Activated CD4-positive, CD25-positive, alpha-beta regulatory T cell treated with anti-CD3 and anti-CD28 coated beads, Interleukin-2, amount 50 U/mL, for 24 hours (primary cell): ENCODE data around the gene ADAD2.

ENCODE experiments used
- ATAC-seq, 2 donors: fragments of 150-1000 bp; cut with Tn5 transposase; one replicate each; pipeline ENCODE4 v1.10.0; 2021; ENCODE audit warnings: mild to moderate bottlenecking in 1 of 2, moderate library complexity in 1 of 2

The ADAD2 gene

DNA sequence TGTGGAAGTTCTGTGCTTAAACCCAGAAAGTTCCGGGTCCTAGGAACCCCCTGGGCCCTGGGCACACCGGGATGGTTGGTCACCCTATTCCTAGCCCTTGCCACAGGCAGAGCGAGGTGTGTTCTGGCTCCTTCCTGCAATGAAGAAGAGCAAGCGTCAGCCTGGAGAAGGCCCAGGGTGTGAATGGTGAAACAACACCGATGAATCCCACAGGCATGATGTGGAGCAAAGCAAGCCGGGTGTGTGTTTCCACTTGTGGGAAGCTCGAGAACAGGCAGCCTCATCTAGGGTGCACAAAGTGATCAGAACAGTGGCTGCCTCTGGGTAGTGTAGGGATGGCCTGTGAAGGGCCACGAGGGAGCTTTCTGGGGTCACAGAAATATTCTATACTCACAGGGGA, 35.1 kb downstream of the ADAD2 start:
- no peak for ATAC-seq

DNA sequence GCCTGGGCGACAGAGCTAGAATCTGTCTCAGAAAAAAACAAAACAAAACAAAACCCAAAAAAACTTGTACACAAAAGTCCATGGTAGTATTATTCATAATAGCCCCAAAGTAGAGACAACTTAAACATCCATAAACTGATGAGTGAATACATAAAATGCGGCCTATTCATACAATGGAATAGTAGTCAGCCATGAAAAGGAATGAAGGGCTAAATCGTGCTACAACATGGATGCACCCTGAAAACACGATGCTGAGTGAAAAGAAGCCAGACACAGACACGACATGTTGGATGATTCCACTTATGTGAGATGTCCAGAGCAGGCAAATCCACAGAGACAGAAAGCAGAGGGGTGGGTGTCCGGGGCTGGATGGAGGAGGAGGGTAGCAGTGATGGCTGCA, 36.6 kb downstream of the ADAD2 start:
- no peak for ATAC-seq

DNA sequence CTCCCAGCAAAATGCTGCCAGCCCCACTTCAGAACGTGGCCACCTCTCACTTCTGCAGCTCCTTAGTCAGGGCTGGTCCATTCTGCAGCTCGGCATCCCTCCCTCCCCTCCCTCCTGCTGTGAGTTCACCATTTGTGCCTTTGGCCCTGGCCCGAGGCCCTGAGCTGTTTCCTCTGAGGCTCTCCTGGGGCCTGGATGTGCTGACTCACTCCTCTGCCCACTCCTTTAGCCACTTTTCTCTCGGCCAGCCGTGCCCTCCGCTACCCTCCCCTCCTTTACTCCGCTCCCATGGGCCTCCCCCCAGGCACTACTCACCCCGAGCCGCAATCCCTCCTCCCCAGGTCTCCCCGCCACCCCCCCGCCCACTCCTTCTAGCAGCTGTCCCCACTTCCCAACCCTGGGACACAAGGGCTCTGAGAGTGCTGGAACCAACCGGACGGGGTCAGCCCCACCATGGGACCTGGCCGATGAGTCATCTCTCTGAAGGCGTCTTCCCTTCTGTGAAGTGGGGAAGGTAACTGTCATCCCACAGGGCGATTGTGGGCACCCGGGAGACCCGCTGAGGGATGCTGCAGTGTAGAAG, 37.4 kb downstream of the ADAD2 start:
- ATAC-seq, result no peak

DNA sequence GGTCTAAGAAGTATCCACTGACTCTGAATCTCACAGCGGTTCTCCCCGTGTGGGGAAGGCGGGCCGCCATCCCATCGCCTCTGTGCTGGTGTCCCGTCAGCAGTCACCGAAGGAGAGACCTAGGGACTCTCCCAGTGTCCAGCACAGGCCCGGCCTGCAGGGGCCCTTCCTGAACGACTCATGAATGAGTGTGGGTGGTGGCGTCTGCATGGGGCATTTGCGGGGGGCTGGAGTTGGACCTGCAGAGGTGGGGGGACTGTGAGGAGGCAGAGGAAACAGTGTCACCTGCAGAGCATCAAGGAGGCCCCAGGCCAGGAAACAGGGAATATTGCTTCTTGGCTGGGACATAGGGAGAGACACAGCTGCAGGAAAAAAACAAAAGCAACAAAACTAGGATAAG, 38.5 kb downstream of the ADAD2 start:
- ATAC-seq, result no peak

DNA sequence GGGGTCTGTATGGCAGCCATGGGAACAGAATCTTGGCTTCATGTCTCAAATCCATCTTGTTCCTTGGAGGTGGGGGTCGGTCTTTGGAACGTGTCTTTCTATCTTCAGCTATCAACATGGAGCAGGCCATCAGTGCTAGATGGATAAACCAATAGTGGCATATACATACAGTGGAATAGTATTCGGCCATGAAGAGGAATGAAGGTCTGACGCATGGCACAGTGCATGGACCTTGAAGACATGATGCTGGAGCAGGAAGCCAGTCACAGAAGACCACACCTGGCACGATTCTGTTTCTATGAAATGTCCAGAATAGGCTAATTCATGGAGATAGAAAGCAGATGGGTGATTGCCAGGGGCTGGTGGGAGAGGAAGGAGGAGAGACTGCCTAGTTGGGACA, 41.1 kb downstream of the ADAD2 start:
- ATAC-seq, result no peak

DNA sequence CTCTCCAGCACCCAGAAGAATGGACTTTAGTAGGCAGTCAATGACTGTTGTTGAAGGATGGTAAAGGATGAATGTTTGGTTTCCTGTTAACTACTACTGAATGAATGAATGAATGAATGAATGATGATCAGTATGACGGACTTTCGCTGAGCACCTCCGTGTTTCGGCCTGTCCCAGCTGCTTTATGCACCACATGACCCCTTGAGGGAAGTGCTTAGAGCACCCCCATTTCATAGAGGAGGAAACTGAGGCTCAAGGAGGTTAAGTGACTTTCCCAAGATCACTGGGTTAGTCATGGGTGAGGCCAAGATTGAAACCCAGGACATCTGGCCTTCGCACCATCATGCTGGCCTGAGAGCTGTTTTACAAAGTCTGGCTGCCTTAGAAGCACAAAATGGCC, 42.0 kb downstream of the ADAD2 start:
- ATAC-seq, result no peak

DNA sequence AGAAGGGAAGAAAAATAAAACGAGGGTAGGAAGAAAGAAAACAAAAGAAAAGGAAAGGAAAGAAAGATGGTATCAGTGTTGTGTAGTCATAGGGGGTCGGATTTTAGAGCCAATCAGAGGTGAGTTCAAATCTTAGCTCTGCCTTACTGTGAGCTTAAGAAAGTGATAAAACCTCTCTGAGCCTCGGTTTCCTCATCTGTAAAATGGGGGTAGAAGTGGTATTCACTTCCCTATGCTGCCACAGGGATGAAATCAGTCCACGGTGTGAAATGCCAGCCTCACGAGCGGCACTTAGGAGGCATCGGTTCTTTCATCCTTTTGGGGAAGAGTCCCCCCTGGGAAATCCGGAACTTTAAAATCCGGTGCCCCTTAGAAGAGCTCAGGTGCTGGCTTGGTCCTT, 42.8 kb downstream of the ADAD2 start:
- no peak for ATAC-seq

DNA sequence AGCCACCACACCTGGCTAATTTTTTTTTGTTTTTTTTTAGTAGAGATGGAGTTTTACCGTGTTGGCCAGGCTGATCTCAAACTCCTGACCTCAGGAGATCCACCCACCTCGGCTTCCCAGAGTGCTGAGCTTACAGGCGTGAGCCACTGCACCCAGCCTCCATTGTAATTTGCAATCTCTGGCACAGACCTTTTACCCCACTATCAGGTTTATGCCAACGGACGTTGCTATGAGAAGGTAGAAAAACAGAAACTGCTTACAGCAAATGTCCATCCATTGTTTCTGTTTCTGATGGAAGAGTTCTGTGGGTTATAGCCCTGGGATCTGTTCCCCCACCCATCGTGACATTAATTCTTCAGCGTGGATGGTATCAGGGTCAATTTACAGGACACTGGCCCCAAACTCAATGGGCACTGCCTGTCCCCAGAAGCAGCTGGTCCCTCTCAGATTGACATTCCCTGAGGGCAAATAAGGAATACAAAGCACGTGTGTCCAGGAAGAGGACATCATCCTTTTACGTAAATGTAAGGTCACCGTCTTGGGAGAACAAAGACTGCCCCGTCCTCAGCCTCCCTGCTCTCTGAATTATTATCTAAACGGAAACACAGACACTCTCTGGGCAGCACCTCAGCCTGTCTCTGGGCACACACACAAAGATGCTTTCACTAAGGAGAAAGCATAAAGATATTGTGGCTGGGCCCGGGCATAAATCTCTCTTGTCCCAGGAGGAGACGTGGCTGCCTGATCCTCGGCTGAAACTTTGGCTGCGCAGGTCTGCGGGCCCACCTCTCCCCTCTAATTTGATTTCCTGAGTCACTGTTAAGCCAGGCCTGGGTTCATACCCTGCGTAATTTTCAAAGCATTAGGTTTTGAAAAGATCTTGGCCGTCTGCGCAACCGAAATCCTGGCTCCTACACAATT, 43.6 kb downstream of the ADAD2 start:
- no peak for ATAC-seq

DNA sequence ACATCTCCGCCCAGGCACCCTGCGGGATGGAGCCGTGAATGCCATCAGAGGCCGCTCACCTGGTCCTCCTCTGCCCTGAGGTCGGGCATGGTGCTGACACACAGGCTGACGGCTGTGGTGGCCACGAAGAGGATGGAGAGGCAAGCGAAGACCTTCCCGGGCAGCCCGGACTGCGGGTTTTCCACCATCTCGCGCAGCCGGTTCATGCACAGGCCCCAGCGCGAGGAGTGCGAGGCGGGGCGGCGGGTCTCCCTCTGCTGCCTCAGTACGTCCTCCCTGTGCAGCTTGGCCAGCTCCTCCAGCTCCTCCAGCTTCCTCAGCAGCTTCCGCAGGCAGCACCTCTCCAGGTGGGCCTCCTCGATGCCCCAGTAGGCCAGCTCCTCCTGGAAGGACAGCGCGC, 45.7 kb downstream of the ADAD2 start:
- no peak for ATAC-seq

DNA sequence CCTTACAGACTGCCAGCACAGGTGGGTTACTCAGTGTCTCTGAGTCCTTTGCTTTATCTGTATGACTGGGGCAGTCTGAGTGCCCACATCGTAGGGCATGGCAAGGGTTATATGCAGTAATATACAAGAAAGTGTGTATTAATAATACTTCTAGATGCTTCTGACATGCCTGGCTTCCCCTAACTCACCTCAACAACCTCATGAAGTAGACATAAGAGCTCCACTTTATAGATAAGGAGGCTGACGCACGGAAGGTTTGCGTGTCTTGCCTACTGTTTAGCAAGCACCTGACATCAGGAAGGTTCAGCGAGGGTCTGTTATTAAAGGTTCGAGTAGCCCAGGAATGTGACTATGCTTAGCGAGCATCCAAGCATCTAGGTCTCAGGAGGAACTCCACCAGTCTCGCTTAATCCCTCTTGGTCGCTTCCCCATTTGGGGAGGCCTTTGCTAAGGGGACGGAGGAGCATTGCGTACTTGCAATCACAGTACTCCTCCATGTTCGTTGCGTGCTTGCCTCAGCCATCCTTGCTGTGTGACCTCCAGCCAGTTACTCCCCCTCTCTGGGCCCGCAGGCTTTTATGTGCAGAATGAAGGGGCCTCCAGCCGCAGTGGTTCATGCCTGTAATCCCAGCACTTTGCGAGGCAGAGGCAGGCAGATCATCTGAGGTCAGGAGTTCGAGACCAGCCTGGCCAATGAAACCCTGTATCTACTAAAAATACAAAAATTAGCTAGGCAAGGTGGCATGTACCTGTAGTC, 47.2 kb downstream of the ADAD2 start:
- ATAC-seq, result no peak

DNA sequence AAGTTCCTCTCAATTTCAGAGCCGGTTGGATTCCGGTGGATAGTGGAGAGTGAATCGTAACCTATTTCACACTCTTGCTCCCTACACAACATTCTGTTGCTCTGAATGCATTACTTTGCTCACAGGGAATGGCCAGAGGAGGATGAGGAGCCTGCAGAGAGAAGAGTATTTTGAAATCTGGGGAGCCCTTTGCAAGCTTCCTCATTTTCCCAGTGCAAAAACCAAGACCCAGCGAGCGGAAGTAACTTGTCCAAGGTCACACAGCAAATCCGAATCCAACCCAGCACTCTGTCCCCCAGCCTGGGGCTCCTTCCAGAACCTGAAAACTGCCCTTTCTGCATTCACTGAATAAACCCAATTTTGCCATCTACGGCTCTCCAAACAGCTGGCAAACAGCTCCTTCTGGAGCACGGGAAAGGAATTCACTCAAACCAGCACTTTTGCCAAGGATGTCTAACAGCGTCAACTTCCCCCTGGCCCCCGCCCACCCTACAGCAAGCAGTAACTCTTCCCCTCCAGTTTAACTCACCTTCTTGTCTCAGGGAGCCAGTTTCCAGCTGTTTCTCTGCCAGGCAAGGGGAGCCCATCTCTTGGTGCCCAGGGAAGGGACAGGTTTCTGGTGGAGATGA, 48.3 kb downstream of the ADAD2 start:
- ATAC-seq, result no peak

DNA sequence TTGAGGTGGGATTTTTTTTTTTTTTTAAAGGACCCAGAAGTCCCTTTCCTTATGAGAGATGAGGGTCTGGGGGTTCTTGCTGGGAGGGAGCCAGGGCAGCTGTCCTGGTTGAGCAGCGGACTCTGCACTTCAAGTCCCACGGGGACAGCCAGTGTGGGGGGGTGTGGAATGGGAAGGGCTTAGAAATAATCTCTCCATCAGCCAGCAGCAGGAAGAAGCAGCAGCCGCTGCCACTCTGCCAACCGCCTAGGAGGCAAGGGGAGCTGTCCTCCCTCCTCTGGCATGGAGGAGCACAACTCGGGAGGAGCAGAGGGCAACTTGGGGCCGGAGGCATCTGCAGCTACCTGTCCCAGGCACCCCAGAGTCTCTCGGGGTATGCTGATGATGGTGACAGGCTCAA, 49.0 kb downstream of the ADAD2 start, which contains the start of gene KCNG4:
TSS of gene KCNG4 (minus strand) at position 104 of the 400 bp plus-strand sequence. CDS start 2,527 bp downstream, outside the sequence.
- no peak for ATAC-seq

DNA sequence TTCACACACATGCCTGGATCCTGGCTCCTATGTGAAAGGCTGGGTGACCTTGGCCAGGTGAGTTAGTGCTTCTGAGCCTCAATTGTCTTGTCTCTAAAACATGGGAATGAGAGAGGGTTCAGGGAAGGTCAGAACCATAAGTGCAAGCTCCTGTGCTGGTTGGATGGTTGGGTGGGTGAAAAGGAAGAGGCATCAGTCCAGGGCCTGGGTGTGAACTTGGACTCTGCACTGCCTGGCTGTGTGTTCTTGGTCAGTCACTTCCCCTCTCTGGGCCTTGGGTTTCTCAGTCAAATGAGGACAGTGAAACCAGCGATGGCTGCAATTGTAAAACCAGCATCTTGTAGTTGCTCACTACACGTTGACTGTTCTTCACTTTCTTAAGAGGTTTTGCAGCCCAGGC, 49.5 kb downstream of the ADAD2 start:
- ATAC-seq, result no peak

DNA sequence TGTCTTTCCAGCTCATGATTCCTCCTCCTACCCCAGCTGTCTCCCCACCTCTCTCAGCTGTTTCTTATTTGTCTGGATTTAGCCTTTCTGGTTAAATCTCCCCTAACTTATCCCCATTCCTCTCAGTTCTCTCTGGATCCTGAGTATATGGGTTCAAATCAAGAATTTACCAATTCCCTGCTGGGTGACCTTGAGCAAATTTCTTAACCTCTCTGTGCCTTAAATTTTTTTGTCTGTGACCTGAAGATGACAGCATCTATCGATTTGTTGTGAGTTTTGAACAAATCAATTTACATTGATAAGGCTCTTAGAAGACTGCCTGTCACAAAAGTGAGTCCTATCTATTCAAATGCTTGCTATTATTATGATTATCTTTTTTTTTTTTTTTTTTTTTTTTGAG, 50.8 kb downstream of the ADAD2 start:
- ATAC-seq, result no peak

DNA sequence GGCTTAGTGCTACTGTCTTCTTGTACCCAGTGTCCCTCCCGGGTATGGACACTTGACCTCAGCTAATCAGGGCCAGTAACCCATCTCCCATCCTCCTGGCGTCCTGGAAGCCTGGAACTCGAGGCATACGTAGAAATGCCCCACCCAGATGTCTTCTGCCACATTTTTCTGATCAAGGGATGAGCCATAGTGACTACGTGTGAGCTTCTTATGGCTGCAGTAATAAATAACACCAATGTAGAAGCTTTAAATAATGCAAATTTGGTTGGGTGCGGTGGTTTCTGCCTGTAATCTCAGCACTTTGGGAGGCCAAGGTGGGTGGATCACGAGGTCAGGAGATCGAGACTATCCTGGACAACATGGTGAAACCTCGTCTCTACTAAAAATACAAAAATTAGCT, 51.9 kb downstream of the ADAD2 start:
- ATAC-seq, result no peak

DNA sequence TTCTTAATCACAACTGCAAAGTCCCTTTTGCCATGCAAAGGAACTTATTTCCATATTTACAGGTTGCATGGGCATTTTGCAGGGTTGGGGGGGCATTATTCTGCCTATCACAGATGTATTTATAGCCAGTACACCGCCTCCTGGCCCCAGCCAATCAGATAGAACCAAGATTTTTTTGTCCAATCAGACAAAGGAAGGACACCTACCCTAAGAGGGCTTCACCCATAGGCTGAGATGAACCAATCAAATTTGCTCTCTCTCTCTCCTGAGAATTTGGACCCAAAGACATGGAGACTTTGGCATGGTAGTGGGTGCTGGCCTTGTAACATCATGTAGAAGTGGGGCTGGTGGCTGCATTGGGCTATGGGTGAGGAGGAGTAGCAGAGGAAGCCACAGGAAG, 52.8 kb downstream of the ADAD2 start:
- no peak for ATAC-seq

DNA sequence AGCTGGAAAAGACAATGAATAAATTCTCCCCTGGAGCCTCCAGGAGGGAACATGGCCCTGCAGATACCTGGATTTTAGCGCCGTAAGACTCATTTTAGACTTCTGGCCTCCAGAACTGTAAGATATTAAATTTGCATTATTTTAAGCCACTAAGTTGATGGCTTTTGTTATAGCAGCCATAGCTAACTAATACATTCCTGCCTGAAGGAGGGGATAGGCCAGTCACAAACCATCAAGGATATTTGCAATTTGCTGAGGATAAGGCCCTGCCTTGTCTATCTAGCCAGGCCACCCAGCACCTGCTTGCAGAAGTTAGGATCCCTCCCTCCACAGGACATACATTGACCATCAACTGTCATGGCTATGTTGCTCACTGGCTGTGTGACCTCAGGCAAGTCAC, 53.8 kb downstream of the ADAD2 start:
- ATAC-seq, result no peak

DNA sequence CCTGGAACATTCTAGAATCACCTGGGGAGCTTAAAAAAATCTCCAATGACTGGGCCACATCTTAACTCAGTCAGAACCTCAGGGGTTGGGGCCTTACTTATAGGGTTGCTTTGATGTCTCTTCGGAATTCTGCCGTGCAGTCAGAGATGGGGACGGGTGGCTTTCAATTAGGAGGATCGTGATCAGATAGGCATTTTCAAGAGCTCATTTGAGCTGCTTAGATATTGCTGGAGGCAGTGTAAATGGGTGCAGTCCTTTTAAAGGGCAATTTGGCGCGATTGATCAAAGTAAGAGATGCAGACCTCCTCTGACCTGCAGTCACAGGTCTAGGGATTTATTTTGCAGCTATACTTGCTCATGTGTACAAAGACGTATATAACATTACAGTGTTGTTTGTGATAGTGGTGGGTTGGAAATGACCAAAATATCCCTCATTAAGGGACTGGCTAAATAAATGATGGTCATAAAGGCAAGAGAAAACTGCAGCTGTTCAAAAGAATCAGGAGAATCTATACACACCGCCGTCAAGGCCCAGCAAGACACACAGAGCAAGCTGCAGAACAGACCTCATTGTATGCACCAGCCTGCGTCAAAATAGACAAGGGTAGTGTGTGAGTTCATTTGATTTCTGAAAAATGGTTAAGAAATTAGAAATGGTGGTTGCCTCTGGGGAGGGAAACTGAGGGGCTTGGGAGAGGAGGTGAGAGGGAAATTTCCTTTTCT, 55.2 kb downstream of the ADAD2 start:
- no peak for ATAC-seq

DNA sequence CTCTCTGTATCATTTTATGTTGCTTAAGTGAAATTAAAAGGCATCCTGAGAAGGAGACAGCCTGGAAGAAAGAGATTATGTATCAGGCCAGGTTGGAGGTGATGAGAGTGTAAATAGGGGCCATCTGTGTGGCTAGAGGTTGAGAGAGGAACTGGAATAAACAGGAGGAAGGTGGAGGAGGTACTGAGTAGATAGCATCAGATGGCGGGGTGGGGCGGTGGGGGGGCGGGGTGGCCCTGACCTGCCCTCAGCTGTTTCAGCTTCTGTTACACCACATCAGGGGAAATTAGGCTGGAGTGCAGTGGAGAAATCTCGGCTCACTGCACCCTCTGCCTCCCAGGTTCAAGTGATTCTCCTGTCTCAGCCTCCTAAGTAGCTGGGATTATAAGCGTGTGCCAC, 55.7 kb downstream of the ADAD2 start:
- ATAC-seq, result no peak
